Common myeloid progenitor, CD34-positive (primary cell): ENCODE measurements around the gene CABLES2.

ENCODE experiments used
- CTCF ChIA-PET: fragments of 350-600 bp; sonication (Branson Sonifier 250); formaldehyde crosslinking; loops from one replicate; lab custom pipeline; 2021; ENCODE audit warnings: antibody characterized with exemption; lab: Charles Lee
- POLR2A ChIA-PET: fragments of 350-600 bp; sonication (Branson Sonifier 250); formaldehyde crosslinking; loops from one replicate; lab custom pipeline; 2021; ENCODE audit warnings: antibody characterized with exemption; lab: Charles Lee
- DNase-seq, 3 donors: peaks; one replicate each; pipeline versions ENCODE4 v3.0.0 to v3.0.0-alpha.2; 2013
- H3K27ac ChIP-seq, 2 experiments: 1 replicate in 1 of 2; 2 replicates in 1 of 2; pipeline ENCODE4 v1.7.0; 2013; ENCODE audit warnings: inconsistent platforms in 2 of 2, low read length in 2 of 2, mild to moderate bottlenecking in 2 of 2, low read depth in 1 of 2, moderate library complexity in 1 of 2; ENCODE audit not compliant: severe bottlenecking in 2 of 2, insufficient read depth in 1 of 2, poor library complexity in 1 of 2
- H3K27me3 ChIP-seq, 5 experiments: replicated peaks in 2 of 5; 1 replicate in 3 of 5; 2 replicates in 2 of 5; pipeline versions ENCODE4 v1.6.1 to v1.7.0; 2013; ENCODE audit warnings: low read length in 4 of 5, mild to moderate bottlenecking in 2 of 5, moderate library complexity in 2 of 5, inconsistent platforms in 1 of 5; ENCODE audit not compliant: insufficient read depth in 5 of 5, control insufficient read depth in 4 of 5
- H3K36me3 ChIP-seq, 4 experiments: 1 replicate in 2 of 4; 2 replicates in 2 of 4; pipeline versions ENCODE4 v1.6.1 to v1.7.0; 2013; ENCODE audit warnings: low read length in 3 of 4, control low read depth in 1 of 4, mild to moderate bottlenecking in 1 of 4; ENCODE audit not compliant: control insufficient read depth in 4 of 4, insufficient read depth in 4 of 4
- H3K4me1 ChIP-seq, 4 experiments: 1 replicate in 3 of 4; 2 replicates in 1 of 4; pipeline versions ENCODE4 v1.6.1 to v1.7.1; 2013; ENCODE audit warnings: low read length in 3 of 4, mild to moderate bottlenecking in 3 of 4, control low read depth in 1 of 4, inconsistent platforms in 1 of 4, moderate library complexity in 1 of 4; ENCODE audit not compliant: control insufficient read depth in 4 of 4, insufficient read depth in 4 of 4; ENCODE audit errors: control extremely low read depth in 1 of 4
- H3K4me3 ChIP-seq, 7 experiments: 1 replicate in 4 of 7; 2 replicates in 3 of 7; pipeline versions ENCODE4 v1.5.1 to v1.7.0; 2013; ENCODE audit warnings: mild to moderate bottlenecking in 7 of 7, low read length in 6 of 7, moderate library complexity in 6 of 7, inconsistent platforms in 2 of 7, low read depth in 2 of 7, control low read depth in 1 of 7; ENCODE audit not compliant: insufficient read depth in 4 of 7, control insufficient read depth in 1 of 7; ENCODE audit errors: extremely low read depth in 1 of 7
- H3K9me3 ChIP-seq, 5 experiments: 1 replicate in 4 of 5; 2 replicates in 1 of 5; pipeline versions ENCODE4 v1.6.1 to v1.7.1; 2013; ENCODE audit warnings: low read length in 4 of 5, mild to moderate bottlenecking in 2 of 5, inconsistent platforms in 1 of 5, low read depth in 1 of 5, moderate library complexity in 1 of 5; ENCODE audit not compliant: control insufficient read depth in 4 of 5, insufficient read depth in 2 of 5; ENCODE audit errors: control extremely low read depth in 1 of 5
- WGBS: methylation state at CpG from one replicate; pipeline ENCODE4 v1.1.5; 2013; ENCODE audit not compliant: insufficient coverage; 5-methylcytosine and 5-hydroxymethylcytosine counted together

Gene CABLES2

GRCh38 chr20:62360854-62361798, 46.0 kb downstream of the CABLES2 start:
- CTCF ChIA-PET, result no interaction called here
- peaks cover 0 to 21% (median 15%) of the 10 kb centered on the region in 4 experiments for H3K4me1 ChIP-seq
- no peak overlapping the region for H3K27ac ChIP-seq
- 91% methylated on average over 14 of the region's 25 CpGs for WGBS
- POLR2A ChIA-PET, result no interaction called here
- peaks cover 0 to 18% (median 3%) of the 10 kb centered on the region in 5 experiments for H3K27me3 ChIP-seq
- H3K36me3 ChIP-seq, result no peaks in the 10 kb centered on the region
- DNase-seq, result no peak
- no peaks in the 10 kb centered on the region for H3K9me3 ChIP-seq
- no peak overlapping the region for H3K4me3 ChIP-seq

GRCh38 chr20:62359491-62360121, 47.5 kb downstream of the CABLES2 start:
- H3K4me1 ChIP-seq, result peaks cover 0 to 28% (median 16%) of the 10 kb centered on the region in 4 experiments
- peak overlapping the region in 1 of 2 experiments; percentile 25 for H3K27ac ChIP-seq
- no peaks in the 10 kb centered on the region for H3K36me3 ChIP-seq
- CTCF ChIA-PET, result interaction anchor here (0.7 kb wide), 1 partner anchor 26 kb away, joined by 3 read pairs; no protein-coding TSS in a partner anchor
- no peaks in the 10 kb centered on the region for H3K9me3 ChIP-seq
- H3K4me3 ChIP-seq, result no peak overlapping the region
- 98% methylated on average over 20 of the region's 25 CpGs for whole genome bisulfite sequencing
- H3K27me3 ChIP-seq, result peaks cover 0 to 4% (median 1%) of the 10 kb centered on the region in 5 experiments
- no peak for DNase-seq
- POLR2A ChIA-PET, result no interaction called here

- peaks cover 0 to 28% (median 16%) of the 10 kb centered on the region in 4 experiments for H3K4me1 ChIP-seq
Observed at GRCh38 chr20:62359043-62359490, 48.0 kb downstream of the CABLES2 start.

GRCh38 chr20:62358171-62359042, 48.7 kb downstream of the CABLES2 start:
- DNase-seq, result no peak
- no peaks in the 10 kb centered on the region for H3K9me3 ChIP-seq
- H3K27me3 ChIP-seq, result no peaks in the 10 kb centered on the region
- WGBS, result 95% methylated on average over 15 of the region's 24 CpGs
- no peaks in the 10 kb centered on the region for H3K36me3 ChIP-seq
- H3K4me3 ChIP-seq, result no peak overlapping the region
- ChIA-PET POLR2A (no interaction called here), CTCF (interaction anchor here (0.7 kb wide), 1 partner anchor 27 kb away, joined by 3 read pairs; no protein-coding TSS in a partner anchor)
- peaks cover 0 to 28% (median 16%) of the 10 kb centered on the region in 4 experiments for H3K4me1 ChIP-seq
- H3K27ac ChIP-seq, result no peak overlapping the region

More at GRCh38 chr20:62359043-62359490, 48.0 kb downstream of the CABLES2 start:
- DNase-seq, result no peak
- Histone ChIP-seq H3K4me3 (no peak overlapping the region), H3K27me3 (no peaks in the 10 kb centered on the region), H3K36me3 (no peaks in the 10 kb centered on the region), H3K9me3 (no peaks in the 10 kb centered on the region), H3K27ac (peak overlapping the region in 1 of 2 experiments; percentile 25)
- WGBS, result 94% methylated on average over 15 of the region's 16 CpGs
- ChIA-PET CTCF (interaction anchor here (0.7 kb wide), 1 partner anchor 26 kb away, joined by 3 read pairs; no protein-coding TSS in a partner anchor), POLR2A (no interaction called here)

DNA sequence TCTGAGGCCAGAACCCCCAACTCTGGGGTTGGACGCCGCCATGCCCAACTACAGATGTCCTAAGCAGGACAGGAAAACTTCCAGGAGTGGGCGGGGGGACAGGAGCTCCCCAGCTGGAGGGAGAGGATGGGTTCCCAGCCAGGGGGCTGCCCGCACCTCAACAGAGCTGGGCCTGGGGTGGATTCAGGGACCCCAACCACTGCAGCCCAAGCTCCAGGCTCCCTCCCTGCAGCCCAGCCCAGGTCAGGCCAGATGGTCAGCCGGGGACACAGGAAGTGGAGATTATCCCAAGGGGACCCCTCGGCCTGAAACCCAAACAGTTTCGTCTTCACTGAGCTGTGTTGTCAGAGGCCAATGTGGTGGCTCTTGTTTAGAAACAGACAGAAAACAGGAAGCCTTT, 49.4 kb downstream of the CABLES2 start:
- 66% methylated on average over 7 of the region's 7 CpGs for WGBS
- no peaks in the 10 kb centered on the region for H3K27me3 ChIP-seq
- ChIA-PET CTCF (no interaction called here), POLR2A (no interaction called here)
- no peaks in the 10 kb centered on the region for H3K36me3 ChIP-seq
- peak overlapping the region in 2 of 7 experiments; percentile 45 to 48 for H3K4me3 ChIP-seq
- peaks cover 0 to 28% (median 16%) of the 10 kb centered on the region in 4 experiments for H3K4me1 ChIP-seq
- no peaks in the 10 kb centered on the region for H3K9me3 ChIP-seq
- DNase-seq, result peak in 2 of 3 donors; percentile 27 to 41
- H3K27ac ChIP-seq, result peak overlapping the region in 1 of 2 experiments; percentile 25

DNA sequence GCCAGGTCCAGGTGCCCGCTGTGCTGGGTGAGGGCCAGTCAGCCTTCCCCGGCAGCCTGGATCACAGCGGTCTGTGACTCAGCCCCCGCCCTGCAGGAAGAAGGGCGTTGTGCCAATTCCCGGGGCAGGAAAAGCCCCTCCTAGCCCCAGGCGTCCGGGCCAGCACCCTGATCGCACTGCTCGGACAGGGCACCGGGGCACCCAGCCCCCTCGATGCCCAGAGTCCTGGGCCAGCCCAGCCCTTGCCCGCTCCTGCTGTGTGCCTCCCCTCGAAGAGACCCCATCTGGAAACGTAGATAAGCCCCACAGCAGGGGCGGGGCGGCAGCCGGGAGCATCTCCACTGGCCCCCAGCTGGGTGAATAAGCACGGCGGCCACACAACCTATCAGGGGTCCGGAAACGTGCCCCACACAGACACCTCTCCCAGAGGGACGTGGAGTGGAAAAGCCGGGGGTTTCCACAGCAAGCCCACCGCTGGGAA, 49.9 kb downstream of the CABLES2 start:
- H3K4me3 ChIP-seq, result peak overlapping the region in 2 of 7 experiments; percentile 45 to 48
- peaks cover 0 to 28% (median 16%) of the 10 kb centered on the region in 4 experiments for H3K4me1 ChIP-seq
- peak; percentile 73 to 88 (median 80) for DNase-seq
- no peaks in the 10 kb centered on the region for H3K36me3 ChIP-seq
- H3K9me3 ChIP-seq, result no peaks in the 10 kb centered on the region
- no peak overlapping the region for H3K27ac ChIP-seq
- H3K27me3 ChIP-seq, result no peaks in the 10 kb centered on the region
- POLR2A ChIA-PET, result no interaction called here
- 23% methylated on average over 24 of the region's 25 CpGs for WGBS
- CTCF ChIA-PET, result interaction anchor here (1.5 kb wide), 1 partner anchor 13 kb away, joined by 3 read pairs; no protein-coding TSS in a partner anchor
